HCT116 (cell line): ENCODE results near the gene LCAT. TPM values are rescaled to one million over a fixed set of nuclear protein-coding genes. Genes with fewer than 3 reads are reported as not detected.

Experiments
- ATAC-seq: fragments of 200-7000 bp; cut with Tn5 transposase; 2 replicates; pipeline ENCODE4 v1.9.1; 2020; ENCODE audit warnings: mild to moderate bottlenecking, moderate library complexity
- BruUV-seq: library from RNA; stranded (reverse); fragments of 400-500 nt; replicated peaks from 2 replicates; lab custom pipeline; 2021; lab: Mats Ljungman, UMichigan
- CTCF ChIA-PET: fragments of 300-600 bp; sonication (Branson Sonifier 250); formaldehyde crosslinking; loops from one replicate; lab custom pipeline; 2021; ENCODE audit warnings: antibody characterized with exemption; lab: Charles Lee
- POLR2A ChIA-PET: fragments of 300-600, 350-600 bp; sonication (Branson Sonifier 250); formaldehyde crosslinking; loops from one replicate; lab custom pipeline; 2021; ENCODE audit warnings: antibody characterized with exemption; lab: Charles Lee
- RAD21 ChIA-PET, 2 experiments: fragments of 300-600 bp; sonication (Branson Sonifier 250); formaldehyde crosslinking; loops; one replicate each; lab custom pipeline; 2023; ENCODE audit warnings: low total read pairs in 2 of 2; ENCODE audit not compliant: uncharacterized antibody in 2 of 2, unreplicated experiment in 2 of 2, low non-redundant PET in 1 of 2; lab: Charles Lee
- DNase-seq: peaks from one replicate; pipeline ENCODE4 v3.0.0-alpha.2; 2010; ENCODE audit warnings: low read depth, low spot score
- H2AFZ ChIP-seq: fragments of 200-600 bp; shearing (Covaris generic), sonication (generic); 2 replicates; pipeline ENCODE4 v1.6.1; 2017; ENCODE audit warnings: low read depth, mixed run types, mixed read lengths, antibody characterized with exemption, low read length; ENCODE audit not compliant: poor library complexity, severe bottlenecking
- H3K27ac ChIP-seq: 2 replicates; pipeline ENCODE4 v1.5.1; 2012; ENCODE audit warnings: low read depth, low read length
- H3K27me3 ChIP-seq: fragments of 200-600 bp; sonication (generic); 2 replicates; pipeline ENCODE4 v1.6.1; 2016; ENCODE audit warnings: mixed run types, low read length, mixed read lengths; ENCODE audit not compliant: insufficient read depth
- H3K36me3 ChIP-seq, 2 experiments: fragments of 200-500 bp in 1 of 2; fragments of 200-600 bp in 1 of 2; sonication (Bioruptor generic) in 1 of 2; sonication (generic) in 1 of 2; 2 replicates each; pipeline versions ENCODE4 v1.5.1 to v1.6.1; 2014 to 2016; ENCODE audit warnings: low read length in 2 of 2, inconsistent platforms in 1 of 2, mixed read lengths in 1 of 2, mixed run types in 1 of 2; ENCODE audit not compliant: insufficient read depth in 2 of 2, control insufficient read depth in 1 of 2
- H3K4me1 ChIP-seq, 2 experiments: fragments of 200-600 bp in 1 of 2; sonication (generic) in 1 of 2; 2 replicates each; pipeline versions ENCODE4 v1.5.1 to v1.6.1; 2012 to 2017; ENCODE audit warnings: low read length in 2 of 2, inconsistent platforms in 1 of 2, mild to moderate bottlenecking in 1 of 2, mixed read lengths in 1 of 2, mixed run types in 1 of 2, moderate library complexity in 1 of 2; ENCODE audit not compliant: insufficient read depth in 2 of 2, control insufficient read depth in 1 of 2
- H3K4me2 ChIP-seq: fragments of 200-600 bp; sonication (generic); 2 replicates; pipeline ENCODE4 v1.6.1; 2017; ENCODE audit warnings: mixed run types, low read length, mixed read lengths
- H3K4me3 ChIP-seq, 2 experiments: fragments of 200-600 bp in 1 of 2; sonication (generic) in 1 of 2; replicated peaks in 1 of 2; 2 replicates each; pipeline ENCODE4 v1.5.1; 2011 to 2016; ENCODE audit warnings: low read length in 2 of 2, control low read depth in 1 of 2, low read depth in 1 of 2, mild to moderate bottlenecking in 1 of 2, mixed read lengths in 1 of 2, mixed run types in 1 of 2
- H3K79me2 ChIP-seq: fragments of 200-600 bp; sonication (generic); 2 replicates; pipeline ENCODE4 v1.6.1; 2017; ENCODE audit warnings: mild to moderate bottlenecking, mixed run types, low read length, moderate library complexity, mixed read lengths; ENCODE audit not compliant: insufficient read depth
- H3K9ac ChIP-seq: fragments of 200-600 bp; sonication (generic); 2 replicates; pipeline ENCODE4 v1.6.1; 2016; ENCODE audit warnings: low read length, mixed read lengths
- H3K9me2 ChIP-seq: fragments of 200-600 bp; sonication (generic), shearing (Covaris generic); 2 replicates; pipeline ENCODE4 v1.6.1; 2017; ENCODE audit warnings: mixed run types, mild to moderate bottlenecking, moderate library complexity; ENCODE audit not compliant: insufficient read depth
- H3K9me3 ChIP-seq, 2 experiments: fragments of 200-500 bp in 1 of 2; fragments of 200-600 bp in 1 of 2; sonication (Bioruptor generic) in 1 of 2; sonication (generic) in 1 of 2; 2 replicates each; pipeline ENCODE4 v1.6.1; 2014 to 2017; ENCODE audit warnings: low read length in 2 of 2, mixed read lengths in 2 of 2, inconsistent platforms in 1 of 2, low read depth in 1 of 2, mild to moderate bottlenecking in 1 of 2, mixed run types in 1 of 2, moderate library complexity in 1 of 2; ENCODE audit not compliant: control insufficient read depth in 1 of 2, insufficient read depth in 1 of 2
- H4K20me1 ChIP-seq: fragments of 200-600 bp; sonication (generic), shearing (Covaris generic); 2 replicates; pipeline ENCODE4 v1.6.1; 2017; ENCODE audit warnings: mixed run types, mild to moderate bottlenecking, moderate library complexity; ENCODE audit not compliant: insufficient read depth
- ATF3 ChIP-seq: IDR thresholded peaks from 2 replicates; pipeline ENCODE4 v1.6.1; 2012
- CBX3 ChIP-seq: IDR thresholded peaks from 2 replicates; pipeline ENCODE4 v1.6.1; 2012; ENCODE audit warnings: low read depth
- CTCF ChIP-seq, 3 experiments: fragments of 200-600 bp in 1 of 3; sonication (generic) in 1 of 3; IDR thresholded peaks in 2 of 3; conservative IDR thresholded peaks in 1 of 3; 2 replicates each; pipeline ENCODE4 v1.5.1; 2012 to 2017; ENCODE audit warnings: low read depth in 2 of 3, low read length in 2 of 3, antibody characterized with exemption in 1 of 3, borderline replicate concordance in 1 of 3, control low read depth in 1 of 3, mild to moderate bottlenecking in 1 of 3, mixed read lengths in 1 of 3, mixed run types in 1 of 3, moderate library complexity in 1 of 3; ENCODE audit not compliant: insufficient read depth in 1 of 3
- EGR1 ChIP-seq: IDR thresholded peaks from 2 replicates; pipeline ENCODE4 v1.6.1; 2012; ENCODE audit warnings: low read depth
- ELF1 ChIP-seq: IDR thresholded peaks from 2 replicates; pipeline ENCODE4 v1.6.1; 2012; ENCODE audit warnings: low read depth, borderline replicate concordance
- EZH2 ChIP-seq: fragments of 200-600 bp; sonication (generic); IDR thresholded peaks from 2 replicates; pipeline ENCODE4 v1.6.1; 2017; ENCODE audit warnings: antibody characterized with exemption, mixed run types
- EZH2phosphoT487 ChIP-seq: fragments of 200-600 bp; IDR thresholded peaks from 2 replicates; pipeline ENCODE4 v1.6.1; 2018; ENCODE audit warnings: antibody characterized with exemption, borderline replicate concordance
- FOSL1 ChIP-seq: IDR thresholded peaks from 2 replicates; pipeline ENCODE4 v1.6.1; 2012; ENCODE audit warnings: low read depth
- JUND ChIP-seq: IDR thresholded peaks from 2 replicates; pipeline ENCODE4 v1.6.1; 2012
- POLR2AphosphoS5 ChIP-seq: IDR thresholded peaks from 2 replicates; pipeline ENCODE4 v1.6.1; 2011; ENCODE audit warnings: mild to moderate bottlenecking, low read depth, low read length, moderate library complexity
- REST ChIP-seq: IDR thresholded peaks from 2 replicates; pipeline ENCODE4 v1.6.1; 2012; ENCODE audit warnings: low read depth
- SIN3A ChIP-seq: IDR thresholded peaks from 2 replicates; pipeline ENCODE4 v1.6.1; 2012; ENCODE audit warnings: low read depth
- SP1 ChIP-seq: IDR thresholded peaks from 2 replicates; pipeline ENCODE4 v1.6.1; 2012; ENCODE audit warnings: low read depth
- SRF ChIP-seq: IDR thresholded peaks from 2 replicates; pipeline ENCODE4 v1.6.1; 2012; ENCODE audit warnings: low read depth
- YY1 ChIP-seq: IDR thresholded peaks from 2 replicates; pipeline ENCODE4 v1.6.1; 2011; ENCODE audit warnings: low read length, low read depth, moderate library complexity, mild to moderate bottlenecking; ENCODE audit not compliant: insufficient replicate concordance; ENCODE audit errors: extremely low read depth
- ZFX ChIP-seq: fragments of 450-650 bp; IDR thresholded peaks from 2 replicates; pipeline ENCODE4 v1.6.1; 2017
- ZNF274 ChIP-seq: fragments of 200-500 bp; sonication (Bioruptor generic); IDR thresholded peaks from 2 replicates; pipeline ENCODE4 v1.6.1; 2014; ENCODE audit warnings: mild to moderate bottlenecking, low read depth, low read length, inconsistent platforms
- intact Hi-C: fragments of 100-400 bp; cut with micrococcal nuclease; formaldehyde crosslinking; loops from 2 replicates; pipeline ENCODE4 v1.10.0; 2022
- total RNA-seq: library from RNA; stranded (reverse); gene quantifications from one replicate; pipeline ENCODE4 v1.2.1, GENCODE V29; 2021; ENCODE audit not compliant: unreplicated experiment
- TF ChIP-seq, protein P1 (sequence below): IDR thresholded peaks from 2 replicates; pipeline ENCODE4 v1.6.1; 2012

LCAT gene
- total RNA-seq, 1 experiment from 2014 or later, result 17.6 TPM

DNA sequence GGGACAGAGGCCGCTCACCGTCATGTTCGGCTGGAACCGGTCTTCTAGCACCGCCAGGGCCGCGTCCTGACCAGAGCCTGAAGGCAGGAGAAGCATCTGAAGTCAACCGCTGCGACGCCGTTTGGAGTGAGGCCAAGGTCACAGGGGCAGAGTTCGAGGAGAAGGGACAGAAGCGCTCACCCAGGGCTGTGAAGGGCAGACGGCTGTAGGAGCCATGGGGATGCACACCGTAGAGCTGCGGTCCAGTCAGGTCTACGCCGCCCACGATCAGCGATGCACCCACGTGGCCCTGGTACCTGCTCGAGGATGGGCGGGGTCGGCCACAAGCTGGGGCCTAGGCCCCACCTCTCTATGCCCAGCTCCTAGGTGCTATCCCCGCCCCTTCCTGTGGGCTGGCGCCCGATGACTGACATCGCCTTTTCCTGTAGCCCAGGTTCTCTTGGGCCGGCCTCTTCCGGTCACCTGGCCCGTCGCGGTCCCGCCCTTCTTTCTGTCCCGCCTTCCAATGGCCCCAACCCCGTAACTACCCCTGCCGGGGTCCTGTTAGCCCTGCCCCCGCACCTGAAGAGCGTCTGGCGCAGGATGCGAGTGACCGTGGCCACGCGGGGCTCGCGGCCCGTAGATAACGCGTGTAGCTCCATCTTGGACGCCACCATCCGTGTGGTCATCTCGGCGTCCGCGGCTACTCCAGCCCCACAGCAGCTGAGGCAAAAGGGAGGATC is 8.4 kb downstream of the LCAT start (continued):
- TF ChIP-seq SP1 (no peak; the same call in 1 of the 2 replicates), POLR2AphosphoS5 (peak; percentile 87), FOSL1 (no peak), SRF (no peak), JUND (no peak), EZH2phosphoT487 (no peak)

- peak overlapping the region; percentile 85 for H3K9ac ChIP-seq
- peaks cover 3 to 30% of the 10 kb centered on the region in 2 experiments; a peak in 3 of 4 replicates for H3K4me1 ChIP-seq
- ChIA-PET RAD21 (interaction anchor here in 1 of 2 experiments (1.0 kb wide), 1 partner anchor 149 kb away, joined by 3 read pairs; no protein-coding TSS in a partner anchor), CTCF (interaction anchor here (0.7 to 2.7 kb wide), 8 partner anchors 9 to 414 kb away, joined by 3 to 11 read pairs (median 4); partner anchors contain the start of gene LCAT), POLR2A (interaction anchor here (0.7 to 1.3 kb wide), 5 partner anchors 9 to 216 kb away, joined by 3 to 8 read pairs (median 3); partner anchors contain the start of genes DDX28, DUS2 and GFOD2)
- no peak for DNase-seq
- H3K9me2 ChIP-seq, result no peaks in the 10 kb centered on the region
- peaks cover 33% of the 10 kb centered on the region for H3K79me2 ChIP-seq
- H3K36me3 ChIP-seq, result peaks cover 0 to 8% of the 10 kb centered on the region in 2 experiments; a peak in 1 of 4 replicates
- H3K4me2 ChIP-seq, result peak overlapping the region; percentile 98
- no peaks in the 10 kb centered on the region for H3K27me3 ChIP-seq
- TSS peak; percentile 70 for BruUV-seq
- peak overlapping the region; percentile 70 to 82 for H3K4me3 ChIP-seq
- H3K9me3 ChIP-seq, result no peaks in the 10 kb centered on the region
- ATAC-seq, result peak; percentile 2; the same call in 1 of the 2 replicates
- H3K27ac ChIP-seq, result peak overlapping the region; percentile 62
- H4K20me1 ChIP-seq, result no peaks in the 10 kb centered on the region
- intact Hi-C loops, result loop anchor here (5.0 to 10.0 kb wide), 2 partner anchors 118 to 410 kb away; partner anchors contain the start of gene RIPOR1
- no peak overlapping the region for H2AFZ ChIP-seq
- no peak for TF ChIP-seq POLR2AphosphoS5
- no peak for TF ChIP-seq CTCF (IDR thresholded peaks at IDR 0.05 in 2 of 3, conservative IDR thresholded peaks at IDR 0.05 in 1 of 3; ENCODE audit: borderline replicate concordance in 1 of 3, insufficient read depth in 1 of 3, low read depth in 2 of 3, low read length in 2 of 3)
- no peak for TF ChIP-seq YY1
- no peak for TF ChIP-seq REST
- TF ChIP-seq JUND, result no peak
- TF ChIP-seq, protein P1, sequence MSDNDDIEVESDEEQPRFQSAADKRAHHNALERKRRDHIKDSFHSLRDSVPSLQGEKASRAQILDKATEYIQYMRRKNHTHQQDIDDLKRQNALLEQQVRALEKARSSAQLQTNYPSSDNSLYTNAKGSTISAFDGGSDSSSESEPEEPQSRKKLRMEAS, result no peak
- TF ChIP-seq ELF1, result no peak
- no peak for TF ChIP-seq EGR1
- TF ChIP-seq EZH2, result no peak
- TF ChIP-seq CBX3, result no peak
- TF ChIP-seq EZH2phosphoT487, result no peak
- no peak for TF ChIP-seq ZNF274
- no peak for TF ChIP-seq ATF3
- TF ChIP-seq SIN3A, result no peak
- no peak for TF ChIP-seq ZFX
These were observed 8.9 kb downstream of the LCAT start for GRCh38 chr16:67935101-67935401.
